Smooth muscle cell (in vitro differentiated cells): ENCODE data around the gene HES6. TPM values are rescaled to one million over a fixed set of nuclear protein-coding genes. Genes with fewer than 3 reads are reported as not detected.
A peak's percentile ranks its signal among the peaks of the same experiment; 100 is the strongest.

ENCODE experiments used
- DNase-seq: peaks from one replicate; lab custom pipeline; 2025; ENCODE audit not compliant: unreplicated experiment; lab: John Stamatoyannopoulos, UW
- H2AFZ ChIP-seq: fragments of 200-600 bp; sonication (generic); 2 replicates; pipeline ENCODE4 v1.6.0; 2016; ENCODE audit warnings: antibody characterized with exemption, low read depth, mild to moderate bottlenecking
- H3F3A ChIP-seq: fragments of 200-600 bp; sonication (generic); 2 replicates; pipeline ENCODE4 v1.6.0; 2017; ENCODE audit warnings: antibody characterized with exemption, low read depth
- H3K27ac ChIP-seq: fragments of 200-600 bp; sonication (generic); 2 replicates; pipeline ENCODE4 v1.5.1; 2016; ENCODE audit warnings: low read depth, mild to moderate bottlenecking
- H3K27me3 ChIP-seq: fragments of 200-600 bp; sonication (generic); 2 replicates; pipeline ENCODE4 v1.6.1; 2016; ENCODE audit warnings: low read depth, mild to moderate bottlenecking
- H3K36me3 ChIP-seq: fragments of 200-600 bp; sonication (generic); 2 replicates; pipeline ENCODE4 v1.5.1; 2016; ENCODE audit warnings: low read depth
- H3K4me1 ChIP-seq: fragments of 200-600 bp; sonication (generic); 2 replicates; pipeline ENCODE4 v1.5.1; 2016; ENCODE audit warnings: low read depth
- H3K4me2 ChIP-seq: fragments of 200-600 bp; sonication (generic); 2 replicates; pipeline ENCODE4 v1.6.0; 2016; ENCODE audit warnings: mild to moderate bottlenecking
- H3K4me3 ChIP-seq: fragments of 200-600 bp; sonication (generic); 2 replicates; pipeline ENCODE4 v1.5.1; 2016; ENCODE audit warnings: mild to moderate bottlenecking
- H3K79me2 ChIP-seq: fragments of 200-600 bp; sonication (generic); 2 replicates; pipeline ENCODE4 v1.6.0; 2016; ENCODE audit warnings: low read depth, mild to moderate bottlenecking
- H3K9ac ChIP-seq: fragments of 200-600 bp; sonication (generic); 2 replicates; pipeline ENCODE4 v1.6.0; 2016; ENCODE audit warnings: low read depth
- H3K9me3 ChIP-seq: fragments of 200-600 bp; sonication (generic); replicated peaks from 2 replicates; pipeline ENCODE4 v1.5.1; 2016; ENCODE audit warnings: low read depth
- H4K20me1 ChIP-seq: fragments of 200-600 bp; sonication (generic); 2 replicates; pipeline ENCODE4 v1.6.0; 2016; ENCODE audit warnings: low read depth
- WGBS: methylation state at CpG from one replicate; pipeline ENCODE4 v1.1.7; 2016; ENCODE audit warnings: low lambda C conversion rate; 5-methylcytosine and 5-hydroxymethylcytosine counted together
- polyA plus RNA-seq: library from polyadenylated mRNA; unstranded; fragments of >200 nt; fragmentation: Nextera tagmentation; extraction: Ambion mirVana; gene quantifications from 2 replicates; pipeline ENCODE4 v1.2.1, GENCODE V29; 2016
- total RNA-seq: library from RNA; depleted of rRNA; stranded (reverse); fragments of >200 nt; gene quantifications from 2 replicates; pipeline ENCODE4 v1.2.3, GENCODE V29; 2014
- TF ChIP-seq, protein P1 (sequence below): fragments of 200-600 bp; sonication (generic); IDR thresholded peaks from 2 replicates; pipeline ENCODE4 v1.5.1; 2017; ENCODE audit warnings: borderline replicate concordance, mild to moderate bottlenecking, antibody characterized with exemption; ENCODE audit not compliant: insufficient read depth, poor library complexity, severe bottlenecking

Gene HES6
- total and polyA plus RNA-seq, 2 experiments from 2014 or later, result 0.81 to 2.7 TPM

DNA sequence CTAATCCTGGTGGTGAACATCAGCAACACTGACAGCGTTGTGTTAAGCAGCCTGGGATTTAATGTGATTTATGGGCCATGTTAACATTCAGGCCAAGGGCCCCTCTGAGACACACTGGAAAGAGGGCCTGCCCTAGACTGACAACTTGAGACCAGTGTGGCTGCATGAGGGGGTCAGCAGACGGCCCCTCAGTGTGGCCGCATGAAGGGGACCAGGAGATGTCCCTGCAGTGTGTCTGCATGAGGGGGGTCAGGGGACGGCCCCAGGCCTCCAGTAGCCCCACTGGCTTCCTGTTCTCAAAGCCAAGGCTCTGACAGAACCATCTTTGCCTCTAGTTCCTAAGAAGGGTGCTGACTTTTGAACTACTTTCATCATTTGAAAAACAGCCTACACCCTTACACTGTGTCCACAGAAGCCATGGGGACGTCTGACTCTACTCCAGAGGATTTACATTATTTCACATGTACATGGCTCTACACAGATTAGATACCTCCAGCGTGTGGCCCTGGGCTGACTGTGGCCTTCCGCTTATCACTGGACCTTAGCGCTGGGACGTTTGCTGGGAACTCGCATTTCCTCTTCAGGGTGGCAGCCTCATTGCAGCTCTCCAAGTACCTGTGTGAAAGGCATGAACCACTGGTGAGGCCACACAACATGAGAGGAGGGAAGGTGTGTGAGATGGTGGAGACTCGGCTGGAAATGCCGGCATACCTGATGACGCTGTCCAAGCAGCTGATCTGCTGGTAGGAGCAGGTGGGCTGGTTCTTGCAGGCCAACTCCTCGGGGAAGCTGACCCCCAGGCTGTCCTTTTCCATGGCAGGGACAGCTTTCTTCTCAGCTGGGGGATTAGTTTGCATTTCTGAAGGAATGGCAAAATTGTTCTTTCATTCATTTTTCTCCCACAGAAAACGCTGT lies 18.2 kb upstream of the HES6 start:
- Histone ChIP-seq H3K27me3 (no peaks in the 10 kb centered on the region), H4K20me1 (no peaks in the 10 kb centered on the region), H3K4me3 (no peak overlapping the region), H2AFZ (no peak overlapping the region), H3K4me2 (no peak overlapping the region), H3K27ac (no peak overlapping the region), H3F3A (no peaks in the 10 kb centered on the region), H3K36me3 (no peaks in the 10 kb centered on the region), H3K9ac (no peak overlapping the region), H3K79me2 (no peaks in the 10 kb centered on the region), H3K9me3 (no peaks in the 10 kb centered on the region), H3K4me1 (peaks cover under 1% of the 10 kb centered on the region)
- DNase-seq, result no peak
- TF ChIP-seq, protein P1, sequence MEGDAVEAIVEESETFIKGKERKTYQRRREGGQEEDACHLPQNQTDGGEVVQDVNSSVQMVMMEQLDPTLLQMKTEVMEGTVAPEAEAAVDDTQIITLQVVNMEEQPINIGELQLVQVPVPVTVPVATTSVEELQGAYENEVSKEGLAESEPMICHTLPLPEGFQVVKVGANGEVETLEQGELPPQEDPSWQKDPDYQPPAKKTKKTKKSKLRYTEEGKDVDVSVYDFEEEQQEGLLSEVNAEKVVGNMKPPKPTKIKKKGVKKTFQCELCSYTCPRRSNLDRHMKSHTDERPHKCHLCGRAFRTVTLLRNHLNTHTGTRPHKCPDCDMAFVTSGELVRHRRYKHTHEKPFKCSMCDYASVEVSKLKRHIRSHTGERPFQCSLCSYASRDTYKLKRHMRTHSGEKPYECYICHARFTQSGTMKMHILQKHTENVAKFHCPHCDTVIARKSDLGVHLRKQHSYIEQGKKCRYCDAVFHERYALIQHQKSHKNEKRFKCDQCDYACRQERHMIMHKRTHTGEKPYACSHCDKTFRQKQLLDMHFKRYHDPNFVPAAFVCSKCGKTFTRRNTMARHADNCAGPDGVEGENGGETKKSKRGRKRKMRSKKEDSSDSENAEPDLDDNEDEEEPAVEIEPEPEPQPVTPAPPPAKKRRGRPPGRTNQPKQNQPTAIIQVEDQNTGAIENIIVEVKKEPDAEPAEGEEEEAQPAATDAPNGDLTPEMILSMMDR, result no peak
- WGBS, result 94% methylated on average over 15 of the region's 15 CpGs

DNA sequence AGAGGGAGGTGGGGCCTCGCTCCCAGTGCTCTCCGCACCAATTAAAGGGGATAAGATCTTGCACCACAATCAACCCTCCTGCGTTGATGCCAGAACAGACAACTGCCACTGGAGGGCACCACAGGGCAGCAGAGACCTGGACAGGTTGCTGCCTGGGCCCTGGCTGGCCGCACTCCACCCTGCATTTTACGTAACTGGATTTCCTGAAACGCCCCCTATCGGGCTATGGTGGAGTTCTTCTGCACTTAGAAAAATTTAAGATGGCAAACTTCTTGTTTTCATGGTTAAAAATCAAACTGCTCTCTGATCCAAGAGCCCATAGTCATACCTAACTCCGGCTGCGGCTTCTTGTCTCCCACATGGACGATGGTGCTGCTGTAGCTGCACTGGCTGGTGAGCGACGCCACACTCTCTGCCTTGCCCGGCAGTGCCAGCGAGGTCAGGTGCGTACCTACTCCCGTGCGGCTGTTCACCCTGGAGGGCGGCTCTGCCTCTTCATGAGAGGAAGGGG lies 16.8 kb upstream of the HES6 start:
- Histone ChIP-seq H3K27me3 (no peaks in the 10 kb centered on the region), H4K20me1 (no peaks in the 10 kb centered on the region), H2AFZ (no peak overlapping the region), H3K9ac (no peak overlapping the region), H3K79me2 (no peaks in the 10 kb centered on the region), H3K27ac (no peak overlapping the region), H3K36me3 (no peaks in the 10 kb centered on the region), H3K4me3 (no peak overlapping the region), H3K9me3 (no peaks in the 10 kb centered on the region), H3F3A (no peaks in the 10 kb centered on the region), H3K4me1 (no peaks in the 10 kb centered on the region), H3K4me2 (no peak overlapping the region)
- TF ChIP-seq, protein P1, result peak; percentile 73
- WGBS, result 64% methylated on average over 18 of the region's 18 CpGs
- no peak for DNase-seq

DNA sequence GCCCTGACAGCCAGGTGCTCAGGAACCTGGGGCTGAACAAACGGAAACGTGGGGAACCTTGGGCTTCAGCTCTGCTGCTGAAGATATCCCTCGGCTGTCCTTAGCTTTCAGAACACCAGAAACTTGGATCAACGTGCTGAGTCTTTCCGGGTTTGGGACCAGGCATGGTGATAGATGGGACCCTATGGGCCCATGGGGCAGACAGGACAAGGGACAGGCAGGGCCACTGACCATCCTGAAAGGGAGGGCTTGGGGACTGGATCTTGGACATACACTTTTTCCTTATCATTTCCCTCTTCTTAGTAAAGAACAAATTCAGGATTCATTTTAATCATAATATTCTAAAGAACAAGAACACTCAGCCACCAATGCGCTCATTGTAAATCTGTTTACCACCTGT lies 16.3 kb upstream of the HES6 start:
- Histone ChIP-seq H3K27me3 (no peaks in the 10 kb centered on the region), H3K9ac (no peak overlapping the region), H3K27ac (no peak overlapping the region), H2AFZ (no peak overlapping the region), H3K9me3 (no peaks in the 10 kb centered on the region), H3K36me3 (no peaks in the 10 kb centered on the region), H3K79me2 (no peaks in the 10 kb centered on the region), H3F3A (no peaks in the 10 kb centered on the region), H4K20me1 (no peaks in the 10 kb centered on the region), H3K4me2 (no peak overlapping the region), H3K4me3 (no peak overlapping the region), H3K4me1 (no peaks in the 10 kb centered on the region)
- no peak for DNase-seq
- TF ChIP-seq, protein P1, result no peak
- WGBS, result 94% methylated on average over 6 of the region's 6 CpGs
